Smooth muscle cell (in vitro differentiated cells): ENCODE results near the gene ZNF804B. TPM values are rescaled to one million over a fixed set of nuclear protein-coding genes. Genes with fewer than 3 reads are reported as not detected.

ENCODE experiments used
- DNase-seq: peaks from one replicate; lab custom pipeline; 2025; ENCODE audit not compliant: unreplicated experiment; lab: John Stamatoyannopoulos, UW
- H2AFZ ChIP-seq: fragments of 200-600 bp; sonication (generic); 2 replicates; pipeline ENCODE4 v1.6.0; 2016; ENCODE audit warnings: antibody characterized with exemption, low read depth, mild to moderate bottlenecking
- H3F3A ChIP-seq: fragments of 200-600 bp; sonication (generic); 2 replicates; pipeline ENCODE4 v1.6.0; 2017; ENCODE audit warnings: antibody characterized with exemption, low read depth
- H3K27ac ChIP-seq: fragments of 200-600 bp; sonication (generic); 2 replicates; pipeline ENCODE4 v1.5.1; 2016; ENCODE audit warnings: low read depth, mild to moderate bottlenecking
- H3K27me3 ChIP-seq: fragments of 200-600 bp; sonication (generic); 2 replicates; pipeline ENCODE4 v1.6.1; 2016; ENCODE audit warnings: low read depth, mild to moderate bottlenecking
- H3K36me3 ChIP-seq: fragments of 200-600 bp; sonication (generic); 2 replicates; pipeline ENCODE4 v1.5.1; 2016; ENCODE audit warnings: low read depth
- H3K4me1 ChIP-seq: fragments of 200-600 bp; sonication (generic); 2 replicates; pipeline ENCODE4 v1.5.1; 2016; ENCODE audit warnings: low read depth
- H3K4me2 ChIP-seq: fragments of 200-600 bp; sonication (generic); 2 replicates; pipeline ENCODE4 v1.6.0; 2016; ENCODE audit warnings: mild to moderate bottlenecking
- H3K4me3 ChIP-seq: fragments of 200-600 bp; sonication (generic); 2 replicates; pipeline ENCODE4 v1.5.1; 2016; ENCODE audit warnings: mild to moderate bottlenecking
- H3K79me2 ChIP-seq: fragments of 200-600 bp; sonication (generic); 2 replicates; pipeline ENCODE4 v1.6.0; 2016; ENCODE audit warnings: low read depth, mild to moderate bottlenecking
- H3K9ac ChIP-seq: fragments of 200-600 bp; sonication (generic); 2 replicates; pipeline ENCODE4 v1.6.0; 2016; ENCODE audit warnings: low read depth
- H3K9me3 ChIP-seq: fragments of 200-600 bp; sonication (generic); replicated peaks from 2 replicates; pipeline ENCODE4 v1.5.1; 2016; ENCODE audit warnings: low read depth
- H4K20me1 ChIP-seq: fragments of 200-600 bp; sonication (generic); 2 replicates; pipeline ENCODE4 v1.6.0; 2016; ENCODE audit warnings: low read depth
- CTCF ChIP-seq: fragments of 200-600 bp; sonication (generic); IDR thresholded peaks from 2 replicates; pipeline ENCODE4 v1.5.1; 2017; ENCODE audit warnings: borderline replicate concordance, mild to moderate bottlenecking, antibody characterized with exemption; ENCODE audit not compliant: insufficient read depth, poor library complexity, severe bottlenecking
- WGBS: methylation state at CpG from one replicate; pipeline ENCODE4 v1.1.7; 2016; ENCODE audit warnings: low lambda C conversion rate; 5-methylcytosine and 5-hydroxymethylcytosine counted together
- polyA plus RNA-seq: library from polyadenylated mRNA; unstranded; fragments of >200 nt; fragmentation: Nextera tagmentation; extraction: Ambion mirVana; gene quantifications from 2 replicates; pipeline ENCODE4 v1.2.1, GENCODE V29; 2016
- total RNA-seq: library from RNA; depleted of rRNA; stranded (reverse); fragments of >200 nt; gene quantifications from 2 replicates; pipeline ENCODE4 v1.2.3, GENCODE V29; 2014

ZNF804B gene
- total and polyA plus RNA-seq, 2 experiments from 2014 or later: not detected

GRCh38 chr7:89091550-89091949, 332.1 kb downstream of the ZNF804B start:
- H3K27ac ChIP-seq: no peak overlapping the region
- no peaks in the 10 kb centered on the region for H3K27me3 ChIP-seq
- H3K79me2 ChIP-seq: no peaks in the 10 kb centered on the region
- H3K9ac ChIP-seq: no peak overlapping the region
- no peak overlapping the region for H3K4me2 ChIP-seq
- no peak overlapping the region for H2AFZ ChIP-seq
- DNase-seq: no peak
- H3F3A ChIP-seq: no peaks in the 10 kb centered on the region
- no peaks in the 10 kb centered on the region for H4K20me1 ChIP-seq
- peaks cover 6% of the 10 kb centered on the region for H3K4me1 ChIP-seq
- no peak overlapping the region for H3K4me3 ChIP-seq
- H3K36me3 ChIP-seq: no peaks in the 10 kb centered on the region
- no peaks in the 10 kb centered on the region for H3K9me3 ChIP-seq
- TF ChIP-seq CTCF: no peak
- 79% methylated on average over 1 of the region's 1 CpG for WGBS

GRCh38 chr7:89094269-89094668, 334.8 kb downstream of the ZNF804B start:
- no peak for DNase-seq
- Histone ChIP-seq H3K4me1 (peaks cover 6% of the 10 kb centered on the region), H3K4me2 (no peak overlapping the region), H3K79me2 (no peaks in the 10 kb centered on the region), H3K9ac (no peak overlapping the region), H4K20me1 (no peaks in the 10 kb centered on the region), H3K4me3 (no peak overlapping the region), H3K9me3 (no peaks in the 10 kb centered on the region), H3K27ac (no peak overlapping the region), H3K36me3 (no peaks in the 10 kb centered on the region), H3K27me3 (no peaks in the 10 kb centered on the region), H2AFZ (no peak overlapping the region), H3F3A (no peaks in the 10 kb centered on the region)
- WGBS: 96% methylated on average over 3 of the region's 3 CpGs
- no peak for TF ChIP-seq CTCF

GRCh38 chr7:89103564-89103963, 344.1 kb downstream of the ZNF804B start:
- Histone ChIP-seq H3K36me3 (no peaks in the 10 kb centered on the region), H3F3A (no peaks in the 10 kb centered on the region), H3K4me2 (no peak overlapping the region), H3K27me3 (no peaks in the 10 kb centered on the region), H3K9me3 (no peaks in the 10 kb centered on the region), H2AFZ (no peak overlapping the region), H3K9ac (no peak overlapping the region), H4K20me1 (no peaks in the 10 kb centered on the region), H3K27ac (no peak overlapping the region), H3K79me2 (no peaks in the 10 kb centered on the region), H3K4me3 (no peak overlapping the region), H3K4me1 (no peaks in the 10 kb centered on the region)
- TF ChIP-seq CTCF: no peak
- no peak for DNase-seq

GRCh38 chr7:89104748-89105685, 345.5 kb downstream of the ZNF804B start:
- no peak overlapping the region for H3K9ac ChIP-seq
- H3K4me1 ChIP-seq: no peaks in the 10 kb centered on the region
- H3K36me3 ChIP-seq: no peaks in the 10 kb centered on the region
- no peak overlapping the region for H2AFZ ChIP-seq
- H3K27me3 ChIP-seq: no peaks in the 10 kb centered on the region
- no peak overlapping the region for H3K4me2 ChIP-seq
- no peak for DNase-seq
- no peak for TF ChIP-seq CTCF
- H3K79me2 ChIP-seq: no peaks in the 10 kb centered on the region
- H3K9me3 ChIP-seq: no peaks in the 10 kb centered on the region
- no peaks in the 10 kb centered on the region for H3F3A ChIP-seq
- WGBS: 80% methylated on average over 6 of the region's 6 CpGs
- H3K4me3 ChIP-seq: no peak overlapping the region
- H3K27ac ChIP-seq: no peak overlapping the region
- H4K20me1 ChIP-seq: no peaks in the 10 kb centered on the region
